Breast epithelium (tissue), 4 donors: ENCODE results near the gene MINDY3. TPM values are rescaled to one million over a fixed set of nuclear protein-coding genes. Genes with fewer than 3 reads are reported as not detected.
A peak's percentile ranks its signal among the peaks of the same experiment; 100 is the strongest.

Source experiments
- DNase-seq, 2 donors: peaks; one replicate each; pipeline ENCODE4 v3.0.0-alpha.2; 2019; ENCODE audit warnings: low spot score in 2 of 2
- H3K27ac ChIP-seq, 2 donors: fragments of 200-600 bp; sonication (generic) in 1 of 2; one replicate each; pipeline ENCODE4 v1.5.1; 2016 to 2019; ENCODE audit warnings: mild to moderate bottlenecking in 1 of 2
- H3K27me3 ChIP-seq, 2 donors: fragments of 200-600 bp; sonication (generic) in 1 of 2; one replicate each; pipeline versions ENCODE4 v1.5.1 to v1.6.0; 2017 to 2019; ENCODE audit warnings: control low read depth in 1 of 2, mild to moderate bottlenecking in 1 of 2
- H3K36me3 ChIP-seq: fragments of 200-600 bp; one replicate; pipeline ENCODE4 v1.5.1; 2019
- H3K4me1 ChIP-seq, 2 donors: fragments of 200-600 bp; sonication (generic); one replicate each; pipeline ENCODE4 v1.5.1; 2016 to 2019; ENCODE audit warnings: control low read depth in 1 of 2
- H3K4me3 ChIP-seq, 3 donors: fragments of 200-600 bp; sonication (generic); 1 replicate in 2 of 3; 2 replicates in 1 of 3; pipeline ENCODE4 v1.5.1; 2016 to 2019; ENCODE audit warnings: mild to moderate bottlenecking in 3 of 3, moderate library complexity in 2 of 3
- H3K9me3 ChIP-seq, 2 donors: fragments of 200-600 bp; sonication (generic) in 1 of 2; one replicate each; pipeline ENCODE4 v1.5.1; 2016 to 2019; ENCODE audit warnings: control low read depth in 1 of 2
- CTCF ChIP-seq, 3 donors: fragments of 450-650 bp; IDR thresholded peaks; one replicate each; pipeline ENCODE4 v1.5.1; 2016 to 2017; ENCODE audit warnings: antibody characterized with exemption in 3 of 3, mild to moderate bottlenecking in 3 of 3, moderate library complexity in 3 of 3
- POLR2A ChIP-seq: fragments of 450-650 bp; IDR thresholded peaks from one replicate; pipeline ENCODE4 v1.6.1; 2016; ENCODE audit warnings: antibody characterized with exemption, mild to moderate bottlenecking, moderate library complexity
- POLR2AphosphoS5 ChIP-seq, 3 donors: sonication (generic); formaldehyde crosslinking; IDR thresholded peaks; one replicate each; pipeline ENCODE4 v1.6.1; 2017; ENCODE audit warnings: antibody characterized with exemption in 3 of 3
- intact Hi-C: fragments of 100-400 bp; cut with DNase I; formaldehyde crosslinking; loops from one replicate; pipeline ENCODE4 v1.15.1; 2023; ENCODE audit warnings: low total_unique reads
- total RNA-seq, 3 donors: library from RNA; depleted of rRNA; stranded (reverse); fragments of >200 nt; gene quantifications; one replicate each; pipeline ENCODE4 v1.1.0, GENCODE V29; 2016

Gene MINDY3
- total RNA-seq, 3 donors from 2014 or later = 33.0 to 38.3 (median 34.8) TPM

- H3K4me3 ChIP-seq = no peak overlapping the region
- no peaks in the 10 kb centered on the region for H3K9me3 ChIP-seq
- H3K36me3 ChIP-seq = no peaks in the 10 kb centered on the region
- TF ChIP-seq CTCF (IDR thresholded peaks at IDR 0.05) (no peak), POLR2AphosphoS5 (IDR thresholded peaks at IDR 0.05) (no peak), POLR2A (no peak)
- intact Hi-C loops = no loop called here
- no peak overlapping the region for H3K27ac ChIP-seq
- no peak for DNase-seq
- no peaks in the 10 kb centered on the region for H3K4me1 ChIP-seq
- no peaks in the 10 kb centered on the region for H3K27me3 ChIP-seq
Measured at GRCh38 chr10:15793664-15794063, 66.6 kb downstream of the MINDY3 start.

GRCh38 chr10:15792777-15793176 lies 67.5 kb downstream of the MINDY3 start:
- no peaks in the 10 kb centered on the region for H3K4me1 ChIP-seq
- H3K4me3 ChIP-seq = no peak overlapping the region
- H3K36me3 ChIP-seq = no peaks in the 10 kb centered on the region
- intact Hi-C loops = no loop called here
- no peak for DNase-seq
- H3K27ac ChIP-seq = no peak overlapping the region
- no peaks in the 10 kb centered on the region for H3K9me3 ChIP-seq
- TF ChIP-seq POLR2A = no peak
- no peak for TF ChIP-seq CTCF (IDR thresholded peaks at IDR 0.05)
- no peak for TF ChIP-seq POLR2AphosphoS5 (IDR thresholded peaks at IDR 0.05)
- no peaks in the 10 kb centered on the region for H3K27me3 ChIP-seq

- TF ChIP-seq CTCF (IDR thresholded peaks at IDR 0.05) (no peak), POLR2AphosphoS5 (IDR thresholded peaks at IDR 0.05) (no peak), POLR2A (no peak)
- Histone ChIP-seq H3K36me3 (no peaks in the 10 kb centered on the region), H3K4me3 (no peak overlapping the region), H3K27me3 (no peaks in the 10 kb centered on the region), H3K9me3 (no peaks in the 10 kb centered on the region), H3K27ac (no peak overlapping the region), H3K4me1 (no peaks in the 10 kb centered on the region)
- DNase-seq = no peak
- intact Hi-C loops = no loop called here
Measured at GRCh38 chr10:15791816-15792524, 68.3 kb downstream of the MINDY3 start.

- Histone ChIP-seq H3K27ac (peak overlapping the region; percentile 10 to 27), H3K4me1 (no peaks in the 10 kb centered on the region), H3K9me3 (no peaks in the 10 kb centered on the region), H3K27me3 (no peaks in the 10 kb centered on the region), H3K36me3 (no peaks in the 10 kb centered on the region), H3K4me3 (no peak overlapping the region)
- DNase-seq = no peak
- no peak for TF ChIP-seq POLR2AphosphoS5 (IDR thresholded peaks at IDR 0.05)
- no peak for TF ChIP-seq POLR2A
- TF ChIP-seq CTCF (IDR thresholded peaks at IDR 0.05) = no peak
- intact Hi-C loops = no loop called here
Measured at GRCh38 chr10:15789793-15790525, 70.3 kb downstream of the MINDY3 start.

GRCh38 chr10:15787426-15787825 lies 72.9 kb downstream of the MINDY3 start:
- Histone ChIP-seq H3K27me3 (no peaks in the 10 kb centered on the region), H3K27ac (no peak overlapping the region), H3K36me3 (no peaks in the 10 kb centered on the region), H3K4me1 (no peaks in the 10 kb centered on the region), H3K9me3 (no peaks in the 10 kb centered on the region), H3K4me3 (no peak overlapping the region)
- TF ChIP-seq CTCF (IDR thresholded peaks at IDR 0.05) (no peak), POLR2AphosphoS5 (IDR thresholded peaks at IDR 0.05) (no peak), POLR2A (no peak)
- no peak for DNase-seq
- intact Hi-C loops = no loop called here
